ENCODE results near the gene KIF19. TPM values are rescaled to one million over a fixed set of nuclear protein-coding genes. Genes with fewer than 3 reads are reported as not detected.

KIF19 gene
- total RNA-seq, 2 donors from 2014 or later, result 0.56 to 0.95 TPM

GRCh38 chr17:74289688-74290087 lies 36.3 kb upstream of the KIF19 start:
- no peaks in the 10 kb centered on the region for H3K27me3 ChIP-seq (replicated peaks; ENCODE audit: insufficient read depth)
- no peaks in the 10 kb centered on the region for H3K4me1 ChIP-seq (ENCODE audit: control insufficient read depth in 1 of 2, low read depth in 2 of 2)
- TF ChIP-seq CTCF (IDR thresholded peaks at IDR 0.05), result no peak
- DNase-seq (ENCODE audit: low spot score), result no peak
- H3K27ac ChIP-seq, result no peak overlapping the region
- no peak for ATAC-seq (ENCODE audit: insufficient number of reproducible peaks, low FRiP score, low read depth)
- H3K36me3 ChIP-seq, result no peaks in the 10 kb centered on the region
- no peaks in the 10 kb centered on the region for H3K9me3 ChIP-seq
- H3K4me3 ChIP-seq, result no peak overlapping the region

- Histone ChIP-seq H3K9me3 (no peaks in the 10 kb centered on the region), H3K27me3 (replicated peaks; ENCODE audit: insufficient read depth) (no peaks in the 10 kb centered on the region), H3K4me3 (no peak overlapping the region), H3K27ac (no peak overlapping the region), H3K36me3 (no peaks in the 10 kb centered on the region), H3K4me1 (ENCODE audit: control insufficient read depth in 1 of 2, low read depth in 2 of 2) (no peaks in the 10 kb centered on the region)
- TF ChIP-seq CTCF (IDR thresholded peaks at IDR 0.05), result no peak
- DNase-seq (ENCODE audit: low spot score) (no peak), ATAC-seq (ENCODE audit: insufficient number of reproducible peaks, low FRiP score, low read depth) (no peak)
Measured at GRCh38 chr17:74290340-74290739, 35.7 kb upstream of the KIF19 start.

GRCh38 chr17:74292495-74292894 lies 33.5 kb upstream of the KIF19 start:
- H3K27me3 ChIP-seq (replicated peaks; ENCODE audit: insufficient read depth), result no peaks in the 10 kb centered on the region
- ATAC-seq (ENCODE audit: insufficient number of reproducible peaks, low FRiP score, low read depth) (no peak), DNase-seq (ENCODE audit: low spot score) (no peak)
- no peak overlapping the region for H3K27ac ChIP-seq
- H3K4me3 ChIP-seq, result no peak overlapping the region
- H3K36me3 ChIP-seq, result no peaks in the 10 kb centered on the region
- no peaks in the 10 kb centered on the region for H3K9me3 ChIP-seq
- no peak for TF ChIP-seq CTCF (IDR thresholded peaks at IDR 0.05)
- H3K4me1 ChIP-seq (ENCODE audit: control insufficient read depth in 1 of 2, low read depth in 2 of 2), result no peaks in the 10 kb centered on the region

GRCh38 chr17:74295625-74296547 lies 30.1 kb upstream of the KIF19 start:
- Histone ChIP-seq H3K36me3 (no peaks in the 10 kb centered on the region), H3K4me1 (ENCODE audit: control insufficient read depth in 1 of 2, low read depth in 2 of 2) (no peaks in the 10 kb centered on the region), H3K27ac (no peak overlapping the region), H3K27me3 (replicated peaks; ENCODE audit: insufficient read depth) (no peaks in the 10 kb centered on the region), H3K4me3 (no peak overlapping the region), H3K9me3 (no peaks in the 10 kb centered on the region)
- TF ChIP-seq CTCF (IDR thresholded peaks at IDR 0.05), result no peak
- no peak for ATAC-seq (ENCODE audit: insufficient number of reproducible peaks, low FRiP score, low read depth)
- DNase-seq (ENCODE audit: low spot score), result no peak

GRCh38 chr17:74296548-74296936 lies 29.5 kb upstream of the KIF19 start:
- H3K9me3 ChIP-seq, result no peaks in the 10 kb centered on the region
- H3K27me3 ChIP-seq (replicated peaks; ENCODE audit: insufficient read depth), result no peaks in the 10 kb centered on the region
- H3K27ac ChIP-seq, result no peak overlapping the region
- H3K36me3 ChIP-seq, result no peaks in the 10 kb centered on the region
- DNase-seq (ENCODE audit: low spot score) (no peak), ATAC-seq (ENCODE audit: insufficient number of reproducible peaks, low FRiP score, low read depth) (no peak)
- H3K4me3 ChIP-seq, result no peak overlapping the region
- TF ChIP-seq CTCF (IDR thresholded peaks at IDR 0.05), result no peak
- H3K4me1 ChIP-seq (ENCODE audit: control insufficient read depth in 1 of 2, low read depth in 2 of 2), result no peaks in the 10 kb centered on the region

All from thoracic aorta (tissue), 2 donors.